KMS-11 (cell line): ENCODE data around the gene PFKM.

Experiments
- H2AFZ ChIP-seq: fragments of 200-600 bp; sonication (generic); 2 replicates; pipeline ENCODE4 v1.6.1; 2016; ENCODE audit warnings: antibody characterized with exemption, mixed run types, low read depth
- H3K27ac ChIP-seq: fragments of 200-600 bp; sonication (generic); 2 replicates; pipeline ENCODE4 v1.6.1; 2016; ENCODE audit warnings: mild to moderate bottlenecking, mixed run types
- H3K27me3 ChIP-seq: fragments of 200-600 bp; sonication (generic); 2 replicates; pipeline ENCODE4 v1.6.1; 2017; ENCODE audit warnings: mild to moderate bottlenecking, low read depth, mixed run types, moderate library complexity; ENCODE audit not compliant: insufficient read depth
- H3K36me3 ChIP-seq: fragments of 200-600 bp; sonication (generic); 2 replicates; pipeline ENCODE4 v1.6.1; 2017; ENCODE audit warnings: mild to moderate bottlenecking, mixed run types; ENCODE audit not compliant: insufficient read depth
- H3K4me1 ChIP-seq: fragments of 200-600 bp; sonication (generic); 2 replicates; pipeline ENCODE4 v1.6.1; 2016; ENCODE audit warnings: mild to moderate bottlenecking, low read depth, mixed run types; ENCODE audit not compliant: poor library complexity, severe bottlenecking
- H3K4me2 ChIP-seq: fragments of 200-600 bp; sonication (generic); 2 replicates; pipeline ENCODE4 v1.7.0; 2016; ENCODE audit warnings: mild to moderate bottlenecking, mixed run types
- H3K4me3 ChIP-seq: fragments of 200-600 bp; sonication (generic); IDR thresholded peaks from 2 replicates; pipeline ENCODE4 v1.6.1; 2017; ENCODE audit warnings: low read depth, low read length, mixed read lengths; ENCODE audit not compliant: insufficient read depth
- H3K79me2 ChIP-seq: fragments of 200-600 bp; sonication (generic); 2 replicates; pipeline ENCODE4 v1.6.1; 2016; ENCODE audit warnings: low read depth, mixed run types; ENCODE audit not compliant: insufficient read depth
- H3K9ac ChIP-seq: fragments of 200-600 bp; sonication (generic); 2 replicates; pipeline ENCODE4 v1.6.1; 2016; ENCODE audit warnings: mild to moderate bottlenecking, mixed run types
- H4K20me1 ChIP-seq: fragments of 200-600 bp; sonication (generic); 2 replicates; pipeline ENCODE4 v1.6.1; 2016; ENCODE audit warnings: mild to moderate bottlenecking, mixed run types; ENCODE audit not compliant: insufficient read depth
- CTCF ChIP-seq: fragments of 200-600 bp; sonication (generic); conservative IDR thresholded peaks from 2 replicates; pipeline ENCODE4 v1.6.1; 2017; ENCODE audit warnings: low read depth, mild to moderate bottlenecking, antibody characterized with exemption, low read length, moderate library complexity, mixed read lengths

The PFKM gene

DNA sequence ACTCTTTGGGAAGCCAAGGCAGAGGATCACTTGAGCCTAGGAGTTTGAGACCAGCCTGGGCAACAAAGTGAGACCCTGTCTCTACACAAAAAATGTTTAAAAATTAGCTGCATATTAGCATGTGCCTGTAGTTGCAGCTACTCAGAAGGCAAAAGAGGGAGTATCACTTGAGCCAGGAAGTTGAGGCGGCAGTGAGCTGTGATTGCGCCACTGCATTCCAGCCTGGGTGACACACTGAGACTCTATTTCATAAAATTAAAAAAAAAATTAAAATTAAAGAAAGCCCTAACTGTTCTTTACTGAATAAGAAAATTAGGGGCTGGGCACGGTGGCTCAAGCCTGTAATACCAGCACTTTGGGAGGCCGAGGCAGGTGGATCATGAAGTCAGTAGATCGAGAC is 40.3 kb upstream of the PFKM start:
- no peak overlapping the region for H3K4me3 ChIP-seq
- TF ChIP-seq CTCF, result no peak
- H3K36me3 ChIP-seq, result 0 out of 2 replicates have a peak, but pooled peaks cover 2% of the 10 kb centered on the region

DNA sequence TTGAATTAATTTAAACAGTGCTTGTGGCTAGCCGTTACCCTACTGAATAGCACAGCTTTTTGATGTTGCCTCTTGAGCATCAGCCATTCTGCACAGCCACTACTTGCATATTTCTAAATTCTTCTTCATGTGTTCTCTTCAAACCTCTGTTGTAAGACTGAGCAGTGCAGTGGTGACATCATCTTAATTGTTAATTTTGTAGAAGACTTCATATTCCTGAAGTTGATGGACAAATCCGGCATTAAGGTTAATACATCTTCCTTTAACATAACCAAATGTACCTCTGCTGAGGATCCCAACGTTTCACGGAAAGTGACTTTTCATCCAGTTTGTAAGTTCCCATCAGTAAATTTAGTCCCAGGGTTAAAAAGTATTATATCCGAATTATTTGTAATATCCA is 38.9 kb upstream of the PFKM start:
- Histone ChIP-seq H3K27me3 (no peaks in the 10 kb centered on the region), H3K9ac (no peak overlapping the region), H3K4me2 (no peak overlapping the region), H3K36me3 (0 out of 2 replicates have a peak, but pooled peaks cover 2% of the 10 kb centered on the region), H2AFZ (no peak overlapping the region), H3K4me3 (no peak overlapping the region), H3K79me2 (no peaks in the 10 kb centered on the region), H3K4me1 (no peaks in the 10 kb centered on the region), H4K20me1 (no peaks in the 10 kb centered on the region), H3K27ac (no peak overlapping the region)
- no peak for TF ChIP-seq CTCF

More for the DNA sequence above, 40.3 kb upstream of the PFKM start:
- H3K27me3 ChIP-seq, result no peaks in the 10 kb centered on the region
- no peak overlapping the region for H3K27ac ChIP-seq
- H2AFZ ChIP-seq, result no peak overlapping the region
- no peak overlapping the region for H3K4me2 ChIP-seq
- H3K4me1 ChIP-seq, result no peaks in the 10 kb centered on the region
- H3K79me2 ChIP-seq, result no peaks in the 10 kb centered on the region
- no peak overlapping the region for H3K9ac ChIP-seq
- H4K20me1 ChIP-seq, result no peaks in the 10 kb centered on the region

GRCh38 chr12:48080821-48081220 is 38.3 kb upstream of the PFKM start:
- H3K4me3 ChIP-seq, result no peak overlapping the region
- no peaks in the 10 kb centered on the region for H3K79me2 ChIP-seq
- H3K9ac ChIP-seq, result no peak overlapping the region
- H3K27me3 ChIP-seq, result no peaks in the 10 kb centered on the region
- no peak for TF ChIP-seq CTCF
- no peaks in the 10 kb centered on the region for H3K4me1 ChIP-seq
- H3K4me2 ChIP-seq, result no peak overlapping the region
- H4K20me1 ChIP-seq, result no peaks in the 10 kb centered on the region
- H3K36me3 ChIP-seq, result 0 out of 2 replicates have a peak, but pooled peaks cover 2% of the 10 kb centered on the region
- no peak overlapping the region for H3K27ac ChIP-seq
- no peak overlapping the region for H2AFZ ChIP-seq

DNA sequence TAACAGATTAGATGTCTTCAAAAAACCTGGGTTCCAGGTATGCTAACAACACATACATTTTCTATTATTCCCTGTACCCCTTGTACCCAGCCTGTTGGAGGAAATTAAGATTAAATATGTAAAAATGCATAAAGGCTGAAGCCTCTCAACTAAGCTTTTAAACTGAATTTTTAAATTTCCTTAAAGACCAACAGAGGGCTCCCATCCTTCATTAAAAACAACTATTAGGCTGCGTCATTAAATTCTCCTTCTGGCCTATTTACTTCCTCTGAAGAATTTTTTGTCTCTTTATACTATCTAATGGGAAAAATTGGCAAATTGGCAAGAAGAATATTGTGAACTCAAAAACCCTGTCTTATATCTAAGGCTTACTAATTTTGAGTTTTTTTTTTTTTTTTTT is 35.1 kb upstream of the PFKM start:
- Histone ChIP-seq H3K36me3 (peaks cover 2% of the 10 kb centered on the region; the same call in 1 of the 2 replicates), H3K4me1 (no peaks in the 10 kb centered on the region), H3K4me3 (no peak overlapping the region), H4K20me1 (no peaks in the 10 kb centered on the region), H3K4me2 (no peak overlapping the region), H3K27ac (no peak overlapping the region), H2AFZ (no peak overlapping the region), H3K27me3 (no peaks in the 10 kb centered on the region), H3K9ac (no peak overlapping the region), H3K79me2 (no peaks in the 10 kb centered on the region)
- peak; percentile 48; the same call in 1 of the 2 replicates for TF ChIP-seq CTCF
